GM12878 (cell line): ENCODE measurements around the gene ARHGAP44. TPM values are rescaled to one million over a fixed set of nuclear protein-coding genes. Genes with fewer than 3 reads are reported as not detected.

Experiments used
- ATAC-seq: fragments of 200-7000 bp; cut with Tn5 transposase; 3 replicates; pipeline ENCODE4 v1.9.1; 2020; ENCODE audit warnings: mild to moderate bottlenecking, moderate library complexity
- BruUV-seq: library from RNA; stranded (reverse); fragments of 400-500 nt; replicated peaks from 2 replicates; lab custom pipeline; 2021; lab: Mats Ljungman, UMichigan
- CTCF ChIA-PET: fragments of 300-600 bp; sonication (Branson Sonifier 250); formaldehyde crosslinking; extraction: SDS; loops from one replicate; lab custom pipeline; 2021; ENCODE audit warnings: inconsistent platforms; lab: Yijun Ruan, JAX
- POLR2A ChIA-PET: fragments of 350-600 bp; formaldehyde crosslinking; extraction: SDS; loops from one replicate; lab custom pipeline; 2021; ENCODE audit warnings: inconsistent platforms; lab: Charles Lee
- RAD21 ChIA-PET: fragments of 300-600 bp; sonication (Branson Sonifier 250); formaldehyde crosslinking; loops from one replicate; lab custom pipeline; 2023; ENCODE audit warnings: antibody characterized with exemption; ENCODE audit not compliant: unreplicated experiment; lab: Charles Lee
- SMC1A ChIA-PET: fragments of 300-600 bp; sonication (Branson Sonifier 250); formaldehyde crosslinking; loops from one replicate; lab custom pipeline; 2023; ENCODE audit not compliant: unreplicated experiment, uncharacterized antibody; lab: Charles Lee
- DNase-seq: peaks from one replicate; pipeline ENCODE4 v3.0.0-alpha.2; 2011; ENCODE audit warnings: low read depth, low spot score
- FAIRE-seq: peaks from 3 replicates; lab custom pipeline; 2011; peaks lifted over from hg19 to GRCh38; lab: Jason Lieb, UNC
- H2AFZ ChIP-seq: 2 replicates; pipeline ENCODE4 v1.6.0; 2011; ENCODE audit warnings: low read depth, low read length, control low read depth; ENCODE audit not compliant: control insufficient read depth
- H3K27ac ChIP-seq: 2 replicates; pipeline ENCODE4 v1.5.1; 2011; ENCODE audit warnings: control low read depth; ENCODE audit not compliant: control insufficient read depth, insufficient read depth
- H3K27me3 ChIP-seq, 2 experiments: replicated peaks in 1 of 2; 2 replicates each; pipeline versions ENCODE4 v1.6.0 to v1.6.1; 2011; ENCODE audit warnings: low read length in 1 of 2; ENCODE audit not compliant: control insufficient read depth in 2 of 2, insufficient read depth in 2 of 2
- H3K36me3 ChIP-seq, 2 experiments: 2 replicates each; pipeline ENCODE4 v1.5.1; 2011; ENCODE audit warnings: low read length in 1 of 2; ENCODE audit not compliant: control insufficient read depth in 2 of 2, insufficient read depth in 2 of 2
- H3K4me1 ChIP-seq: 2 replicates; pipeline ENCODE4 v1.6.1; 2011; ENCODE audit warnings: mild to moderate bottlenecking, low read length, moderate library complexity, mixed read lengths; ENCODE audit not compliant: control insufficient read depth, insufficient read depth
- H3K4me2 ChIP-seq: 2 replicates; pipeline ENCODE4 v1.6.0; 2011; ENCODE audit warnings: control low read depth; ENCODE audit not compliant: control insufficient read depth, insufficient read depth
- H3K4me3 ChIP-seq: fragments of 200-600 bp; sonication (generic); 2 replicates; pipeline ENCODE4 v1.5.1; 2016
- H3K79me2 ChIP-seq: 2 replicates; pipeline ENCODE4 v1.6.0; 2011; ENCODE audit warnings: low read length; ENCODE audit not compliant: control insufficient read depth, insufficient read depth
- H3K9ac ChIP-seq: 2 replicates; pipeline ENCODE4 v1.8.0; 2011; ENCODE audit warnings: low read length, control low read depth, mixed read lengths; ENCODE audit not compliant: control insufficient read depth, insufficient read depth
- H3K9me3 ChIP-seq: replicated peaks from 3 replicates; pipeline ENCODE4 v1.5.1; 2011; ENCODE audit warnings: mild to moderate bottlenecking, low read length; ENCODE audit not compliant: control insufficient read depth, insufficient read depth
- H4K20me1 ChIP-seq: 2 replicates; pipeline ENCODE4 v1.6.0; 2011; ENCODE audit not compliant: control insufficient read depth, insufficient read depth
- CEBPB ChIP-seq, 2 experiments: fragments of 150-350 bp in 1 of 2; IDR thresholded peaks; 2 replicates each; pipeline ENCODE4 v1.6.1; 2012 to 2014; ENCODE audit warnings: low read depth in 2 of 2, low read length in 2 of 2, borderline replicate concordance in 1 of 2, inconsistent platforms in 1 of 2
- ESRRA ChIP-seq: IDR thresholded peaks from 2 replicates; pipeline ENCODE4 v1.6.1; 2012; ENCODE audit warnings: mild to moderate bottlenecking, low read length, improper control_type of control experiment
- PKNOX1 ChIP-seq: fragments of 450-650 bp; IDR thresholded peaks from 2 replicates; pipeline ENCODE4 v1.6.1; 2016; ENCODE audit warnings: mild to moderate bottlenecking
- WGBS: methylation state at CpG from one replicate; pipeline ENCODE4 v1.1.6; 2016; ENCODE audit warnings: low lambda C conversion rate; ENCODE audit not compliant: insufficient replicate concordance, insufficient coverage; ENCODE audit errors: missing lambda C conversion rate; 5-methylcytosine and 5-hydroxymethylcytosine counted together
- in situ Hi-C: fragments of 300-500 bp; cut with MboI; formaldehyde crosslinking; loops from 9 replicates; pipeline ENCODE4 v1.14.3; 2018; ENCODE audit warnings: mixed read lengths
- intact Hi-C: fragments of 100-400 bp; cut with micrococcal nuclease; formaldehyde crosslinking; loops from one replicate; pipeline ENCODE4 v1.14.2; 2022; ENCODE audit not compliant: unreplicated experiment
- polyA plus RNA-seq, 11 experiments: library from polyadenylated mRNA; depleted of rRNA in 4 of 11; unstranded in 6 of 11; stranded (reverse) in 5 of 11; fragments of >200 nt; fragmentation: Nextera tagmentation in 4 of 11; fragmentation: Illumina TruSeq in 1 of 11; extraction: Ambion mirVana in 4 of 11; extraction: Trizol in 1 of 11; gene quantifications; 1 replicate in 1 of 11; 2 replicates in 10 of 11; pipeline versions ENCODE4 v1.2.1 to v1.2.3, GENCODE V29; 2011 to 2016; ENCODE audit warnings: inconsistent platforms in 2 of 11, missing spikeins in 2 of 11, low read depth in 1 of 11
- total RNA-seq, 4 experiments: library from RNA; depleted of rRNA in 3 of 4; stranded (reverse); fragments of >200 nt in 3 of 4; fragmentation: Illumina TruSeq in 1 of 4; extraction: Trizol in 1 of 4; gene quantifications; 2 replicates each; pipeline versions ENCODE4 v1.2.1 to v1.2.3, GENCODE V29; 2013 to 2021
- TF ChIP-seq, protein P1 (sequence below): fragments of 450-650 bp; IDR thresholded peaks from 2 replicates; pipeline ENCODE4 v1.6.1; 2017; ENCODE audit warnings: mild to moderate bottlenecking, low read depth, inconsistent platforms; ENCODE audit not compliant: poor library complexity, severe bottlenecking

The ARHGAP44 gene
- total and polyA plus RNA-seq, 10 of the 15 experiments (the other 5 are each of a cell fraction or from before 2014, with no cell fraction given): 0.11 to 1.2 (median 0.48) TPM

- Histone ChIP-seq H3K4me3 (no peak overlapping the region), H3K9ac (no peak overlapping the region)
- SMC1A ChIA-PET: no interaction called here
- no peak for TF ChIP-seq CEBPB (IDR thresholded peaks at IDR 0.05; ENCODE audit: borderline replicate concordance in 1 of 2, low read depth in 2 of 2, low read length in 2 of 2)
- TF ChIP-seq PKNOX1: no peak
- no peak for TF ChIP-seq ESRRA
- TF ChIP-seq, protein P1, sequence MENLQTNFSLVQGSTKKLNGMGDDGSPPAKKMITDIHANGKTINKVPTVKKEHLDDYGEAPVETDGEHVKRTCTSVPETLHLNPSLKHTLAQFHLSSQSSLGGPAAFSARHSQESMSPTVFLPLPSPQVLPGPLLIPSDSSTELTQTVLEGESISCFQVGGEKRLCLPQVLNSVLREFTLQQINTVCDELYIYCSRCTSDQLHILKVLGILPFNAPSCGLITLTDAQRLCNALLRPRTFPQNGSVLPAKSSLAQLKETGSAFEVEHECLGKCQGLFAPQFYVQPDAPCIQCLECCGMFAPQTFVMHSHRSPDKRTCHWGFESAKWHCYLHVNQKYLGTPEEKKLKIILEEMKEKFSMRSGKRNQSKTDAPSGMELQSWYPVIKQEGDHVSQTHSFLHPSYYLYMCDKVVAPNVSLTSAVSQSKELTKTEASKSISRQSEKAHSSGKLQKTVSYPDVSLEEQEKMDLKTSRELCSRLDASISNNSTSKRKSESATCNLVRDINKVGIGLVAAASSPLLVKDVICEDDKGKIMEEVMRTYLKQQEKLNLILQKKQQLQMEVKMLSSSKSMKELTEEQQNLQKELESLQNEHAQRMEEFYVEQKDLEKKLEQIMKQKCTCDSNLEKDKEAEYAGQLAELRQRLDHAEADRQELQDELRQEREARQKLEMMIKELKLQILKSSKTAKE: no peak
- TF ChIP-seq, all 136 proteins: peak for 0
- intact Hi-C loops: no loop called here
- WGBS: 60% methylated on average over 6 of the region's 6 CpGs
- Histone ChIP-seq H3K27ac (no peak overlapping the region), H3K27me3 (no peaks in the 10 kb centered on the region; a peak in 1 of 4 replicates), H3K36me3 (no peaks in the 10 kb centered on the region), H3K79me2 (no peaks in the 10 kb centered on the region), H4K20me1 (no peaks in the 10 kb centered on the region), H3K4me2 (no peak overlapping the region), H2AFZ (no peak overlapping the region), H3K9me3 (no peaks in the 10 kb centered on the region), H3K4me1 (no peaks in the 10 kb centered on the region)
- no peak for DNase-seq
- CTCF ChIA-PET: interaction anchor here (1.0 to 1.8 kb wide), 4 partner anchors 10 to 49 kb away, joined by 3 to 5 read pairs (median 3); no protein-coding TSS in a partner anchor
- RAD21 ChIA-PET: no interaction called here
- ATAC-seq: no peak
- BruUV-seq: no TSS peak
- in situ Hi-C loops: no loop called here
- POLR2A ChIA-PET: no interaction called here
- no peak for FAIRE-seq
These were observed 234.7 kb downstream of the ARHGAP44 start for GRCh38 chr17:13024016-13024415.
